Activated CD8-positive, alpha-beta T cell treated with anti-CD3 and anti-CD28 coated beads for 36 hours (primary cell): ENCODE data around the gene RSRC2. TPM values are rescaled to one million over a fixed set of nuclear protein-coding genes. Genes with fewer than 3 reads are reported as not detected.

Experiments used
- ATAC-seq: fragments of 200-7000 bp; cut with Tn5 transposase; one replicate; pipeline ENCODE4 v1.10.0; 2021; ENCODE audit warnings: mild to moderate bottlenecking, moderate library complexity
- CTCF ChIA-PET: fragments of 350-600 bp; sonication (Branson Sonifier 250); formaldehyde crosslinking; loops from one replicate; lab custom pipeline; 2021; ENCODE audit warnings: antibody characterized with exemption; lab: Charles Lee
- POLR2A ChIA-PET: fragments of 350-600 bp; sonication (Branson Sonifier 250); formaldehyde crosslinking; loops from one replicate; lab custom pipeline; 2021; ENCODE audit warnings: antibody characterized with exemption; lab: Charles Lee
- DNase-seq: peaks from one replicate; pipeline ENCODE4 v3.0.0-alpha.2; 2020
- H3K27ac Mint-ChIP-seq: one replicate; pipeline ENCODE4 v1.8.0; 2021; ENCODE audit warnings: mild to moderate bottlenecking, mixed read lengths
- H3K27me3 Mint-ChIP-seq: one replicate; pipeline ENCODE4 v1.8.0; 2021; ENCODE audit warnings: mixed read lengths
- H3K36me3 Mint-ChIP-seq: one replicate; pipeline ENCODE4 v1.8.0; 2021; ENCODE audit warnings: low read depth, mixed read lengths
- H3K4me1 Mint-ChIP-seq: one replicate; pipeline ENCODE4 v1.8.0; 2021; ENCODE audit warnings: low read depth, mixed read lengths
- H3K4me3 Mint-ChIP-seq: one replicate; pipeline ENCODE4 v1.8.0; 2021; ENCODE audit warnings: mild to moderate bottlenecking, moderate library complexity, mixed read lengths
- H3K9me3 Mint-ChIP-seq: one replicate; pipeline ENCODE4 v1.8.0; 2021; ENCODE audit warnings: mixed read lengths
- CTCF ChIP-seq: fragments of 200-600 bp; IDR thresholded peaks from one replicate; pipeline ENCODE4 v1.8.0; 2022; ENCODE audit warnings: antibody characterized with exemption, mild to moderate bottlenecking
- intact Hi-C: fragments of 100-400 bp; cut with micrococcal nuclease; formaldehyde crosslinking; loops from one replicate; pipeline ENCODE4 v1.10.0; 2022
- total RNA-seq, 2 experiments: library from RNA; stranded (reverse); gene quantifications; one replicate each; pipeline ENCODE4 v1.2.3, GENCODE V29; 2021

RSRC2 gene
- total RNA-seq, 2 experiments from 2014 or later: 108 to 116 TPM

- intact Hi-C loops: no loop called here
- H3K36me3 Mint-ChIP-seq: peaks cover 85% of the 10 kb centered on the region
- peaks cover 65% of the 10 kb centered on the region for H3K4me1 Mint-ChIP-seq
- no peak for ATAC-seq
- H3K27ac Mint-ChIP-seq: peak overlapping the region; percentile 68
- POLR2A ChIA-PET: interaction anchor here (1.0 to 10.2 kb wide), 6 partner anchors 9 to 128 kb away, joined by 3 to 179 read pairs (median 8); partner anchors contain the start of gene ZCCHC8
- TF ChIP-seq CTCF: no peak
- CTCF ChIA-PET: interaction anchor here (2.3 to 2.9 kb wide), 2 partner anchors 13 to 20 kb away, joined by 7 to 10 read pairs; partner anchors contain the start of gene ZCCHC8
- no peak for DNase-seq
- no peaks in the 10 kb centered on the region for H3K27me3 Mint-ChIP-seq
- no peak overlapping the region for H3K4me3 Mint-ChIP-seq
- H3K9me3 Mint-ChIP-seq: no peaks in the 10 kb centered on the region
Measured at GRCh38 chr12:122520676-122521075, 6.1 kb downstream of the RSRC2 start.

GRCh38 chr12:122519418-122519817 is 7.3 kb downstream of the RSRC2 start:
- no peaks in the 10 kb centered on the region for H3K27me3 Mint-ChIP-seq
- DNase-seq: no peak
- peak overlapping the region; percentile 16 for H3K27ac Mint-ChIP-seq
- H3K36me3 Mint-ChIP-seq: peaks cover 79% of the 10 kb centered on the region
- intact Hi-C loops: no loop called here
- POLR2A ChIA-PET: interaction anchor here (0.7 to 10.2 kb wide), 5 partner anchors 8 to 116 kb away, joined by 3 to 179 read pairs (median 14); partner anchors contain the start of gene ZCCHC8
- CTCF ChIA-PET: interaction anchor here (0.9 to 2.9 kb wide), 2 partner anchors 9 to 19 kb away, joined by 3 to 10 read pairs; partner anchors contain the start of gene ZCCHC8
- H3K9me3 Mint-ChIP-seq: no peaks in the 10 kb centered on the region
- TF ChIP-seq CTCF: no peak
- H3K4me3 Mint-ChIP-seq: no peak overlapping the region
- peak; percentile 42 for ATAC-seq
- H3K4me1 Mint-ChIP-seq: peaks cover 69% of the 10 kb centered on the region

GRCh38 chr12:122518908-122519307 is 7.8 kb downstream of the RSRC2 start:
- ChIA-PET POLR2A (interaction anchor here (2.6 to 10.2 kb wide), 3 partner anchors 7 to 17 kb away, joined by 14 to 179 read pairs (median 36); partner anchors contain the start of gene ZCCHC8), CTCF (interaction anchor here (0.9 to 2.9 kb wide), 2 partner anchors 9 to 18 kb away, joined by 3 to 10 read pairs; partner anchors contain the start of gene ZCCHC8)
- Mint-ChIP-seq H3K9me3 (no peaks in the 10 kb centered on the region), H3K36me3 (peaks cover 76% of the 10 kb centered on the region), H3K4me3 (no peak overlapping the region), H3K27me3 (no peaks in the 10 kb centered on the region), H3K4me1 (peaks cover 64% of the 10 kb centered on the region), H3K27ac (peak overlapping the region; percentile 73)
- TF ChIP-seq CTCF: no peak
- no peak for DNase-seq
- intact Hi-C loops: no loop called here
- no peak for ATAC-seq

DNA sequence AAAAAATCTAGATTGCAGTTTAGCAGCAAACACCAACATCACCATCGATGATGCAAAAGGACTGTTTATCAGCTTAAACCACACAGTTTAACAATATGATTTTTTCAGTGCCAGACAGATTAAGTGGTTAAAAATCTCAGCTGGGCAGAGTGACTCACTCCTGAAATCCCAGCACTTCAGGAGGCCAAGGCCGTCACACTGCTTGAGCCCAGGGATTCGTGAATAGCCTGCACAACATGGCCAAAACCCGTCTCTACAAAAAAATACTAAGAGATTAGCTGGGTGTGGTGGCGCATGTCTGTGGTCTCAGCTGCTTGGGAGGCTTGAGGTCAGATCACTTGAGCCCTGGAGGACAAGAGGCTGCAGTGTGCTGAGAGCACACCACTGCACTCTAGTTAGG is 8.9 kb downstream of the RSRC2 start:
- peak overlapping the region; percentile 63 for H3K27ac Mint-ChIP-seq
- intact Hi-C loops: no loop called here
- H3K4me3 Mint-ChIP-seq: no peak overlapping the region
- H3K27me3 Mint-ChIP-seq: no peaks in the 10 kb centered on the region
- peaks cover 73% of the 10 kb centered on the region for H3K36me3 Mint-ChIP-seq
- TF ChIP-seq CTCF: no peak
- DNase-seq (no peak), ATAC-seq (no peak)
- peaks cover 55% of the 10 kb centered on the region for H3K4me1 Mint-ChIP-seq
- POLR2A ChIA-PET: interaction anchor here (0.8 to 1.9 kb wide), 6 partner anchors 8 to 118 kb away, joined by 3 to 11 read pairs (median 4); partner anchors contain the start of genes KNTC1 and RSRC2
- no peaks in the 10 kb centered on the region for H3K9me3 Mint-ChIP-seq
- CTCF ChIA-PET: interaction anchor here (0.7 kb wide), 1 partner anchor 8 kb away, joined by 3 read pairs; no protein-coding TSS in a partner anchor
